GM18505 (cell line): ENCODE data around the gene PLCL2.
"Not testable (repeated sequence)": the region's sequence is repeated elsewhere in the genome, so short reads cannot be mapped to it uniquely, and the experiment has no call there.

Source experiments
- ATAC-seq: cut with Tn5 transposase; IDR thresholded peaks from one replicate; pipeline ENCODE4 v1.9.1; 2021; ENCODE audit not compliant: unreplicated experiment
- POLR2A ChIP-seq: IDR thresholded peaks from 4 replicates; pipeline ENCODE4 v1.6.1; 2011; ENCODE audit warnings: borderline replicate concordance; ENCODE audit not compliant: insufficient read depth, insufficient read length; ENCODE audit errors: extremely low read depth

PLCL2 gene

GRCh38 chr3:17078926-17079465, 194.2 kb downstream of the PLCL2 start:
- no peak for ATAC-seq
- TF ChIP-seq POLR2A: no peak

DNA sequence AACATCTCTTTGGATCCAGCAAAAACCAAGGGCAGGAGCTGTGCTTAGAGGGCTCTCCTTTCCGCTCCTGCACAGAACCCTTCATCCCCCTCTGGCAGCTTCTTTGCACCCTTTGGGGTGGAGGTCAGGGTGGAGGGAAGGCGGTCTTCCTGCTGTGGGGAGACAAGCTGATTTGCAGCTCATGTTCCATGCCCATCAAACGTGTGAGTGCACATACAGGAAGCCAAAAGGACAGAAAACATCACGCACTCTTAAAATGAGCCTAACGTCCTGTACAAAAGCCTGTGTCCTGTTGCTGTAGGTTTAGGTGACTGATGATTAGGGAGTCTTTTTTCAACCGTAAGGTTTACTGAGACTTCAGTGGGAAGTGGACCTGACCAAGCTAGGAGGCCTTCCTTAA, 195.2 kb downstream of the PLCL2 start:
- no peak for ATAC-seq
- TF ChIP-seq POLR2A: no peak

DNA sequence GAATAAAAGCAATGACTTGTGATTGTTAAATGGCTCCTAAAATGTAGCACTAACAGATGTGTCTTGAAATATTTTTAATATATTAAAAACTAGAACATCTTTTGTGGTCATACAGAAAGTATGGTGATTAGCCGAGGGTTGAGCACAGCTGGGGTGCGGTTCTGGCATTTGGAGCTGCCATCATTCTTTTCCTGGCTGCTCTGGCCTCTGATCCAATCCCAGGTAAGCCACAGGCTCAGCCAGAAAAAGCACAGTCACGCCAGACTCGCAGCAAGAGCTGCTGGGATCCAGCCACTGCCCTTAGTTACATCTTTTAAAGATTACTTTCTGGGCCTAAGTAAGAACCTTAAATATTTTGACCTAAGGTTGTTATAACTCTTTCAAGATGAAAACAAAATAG, 196.8 kb downstream of the PLCL2 start:
- TF ChIP-seq POLR2A: no peak
- ATAC-seq: no peak

DNA sequence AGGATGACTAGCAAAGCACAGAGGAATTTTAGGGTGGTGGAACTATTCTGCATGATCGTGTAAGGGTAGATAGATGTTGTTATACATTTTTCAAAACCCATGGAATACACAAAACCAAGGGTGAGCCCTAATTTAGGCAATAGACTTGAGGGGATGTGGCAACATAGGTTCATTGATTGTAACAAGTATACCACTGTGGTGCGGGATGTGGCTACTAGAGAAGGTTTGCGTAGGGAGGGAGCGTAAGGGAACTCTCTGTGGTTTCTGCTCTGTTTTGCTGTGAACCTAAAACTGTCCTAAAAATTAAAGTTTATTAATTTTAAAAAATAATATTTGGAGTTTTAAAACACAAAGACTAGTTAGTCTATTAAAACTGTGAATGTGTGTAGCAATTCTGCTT, 202.8 kb downstream of the PLCL2 start:
- ATAC-seq: no peak
- TF ChIP-seq POLR2A: no peak

DNA sequence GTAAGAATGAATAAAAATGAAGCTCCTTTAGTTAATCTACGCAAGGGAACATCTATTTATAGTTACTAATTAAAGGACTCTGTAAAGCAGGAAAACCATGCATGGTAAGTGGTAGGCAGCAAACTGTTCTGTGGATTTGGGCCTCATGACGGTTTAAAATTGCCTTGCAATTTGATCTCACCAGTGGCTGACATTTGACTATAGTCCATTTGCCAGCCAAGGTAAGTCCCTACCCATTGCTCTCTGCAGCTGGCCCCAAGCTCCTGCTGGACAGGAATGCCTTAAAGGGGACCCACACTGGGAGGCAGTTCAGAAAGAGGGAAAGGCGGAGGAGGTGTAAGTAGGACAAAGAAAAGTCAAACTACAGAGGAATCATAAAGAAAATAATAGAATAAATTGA, 203.3 kb downstream of the PLCL2 start:
- no peak for TF ChIP-seq POLR2A
- no peak for ATAC-seq

- ATAC-seq: no peak
- no peak for TF ChIP-seq POLR2A
Measured at GRCh38 chr3:17088602-17089313, 204.0 kb downstream of the PLCL2 start.

DNA sequence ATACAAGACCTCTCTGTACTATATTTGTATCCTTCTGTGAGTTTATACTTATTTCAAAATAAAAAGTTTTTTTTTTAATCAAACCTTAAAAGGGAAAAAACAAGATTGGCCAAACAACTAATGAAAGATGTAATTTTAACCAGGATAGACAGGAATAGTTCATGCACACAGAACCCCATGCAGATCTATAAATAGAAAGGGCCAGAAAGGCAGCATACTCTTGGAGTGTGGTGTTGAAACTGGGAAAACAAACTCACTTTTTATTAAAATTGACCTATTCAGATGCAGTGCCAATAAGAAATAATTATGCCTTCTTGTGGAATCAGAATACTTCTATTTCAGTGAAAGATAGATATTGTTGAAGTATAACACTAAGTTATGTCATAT, 204.6 kb downstream of the PLCL2 start:
- TF ChIP-seq POLR2A: no peak
- no peak for ATAC-seq

DNA sequence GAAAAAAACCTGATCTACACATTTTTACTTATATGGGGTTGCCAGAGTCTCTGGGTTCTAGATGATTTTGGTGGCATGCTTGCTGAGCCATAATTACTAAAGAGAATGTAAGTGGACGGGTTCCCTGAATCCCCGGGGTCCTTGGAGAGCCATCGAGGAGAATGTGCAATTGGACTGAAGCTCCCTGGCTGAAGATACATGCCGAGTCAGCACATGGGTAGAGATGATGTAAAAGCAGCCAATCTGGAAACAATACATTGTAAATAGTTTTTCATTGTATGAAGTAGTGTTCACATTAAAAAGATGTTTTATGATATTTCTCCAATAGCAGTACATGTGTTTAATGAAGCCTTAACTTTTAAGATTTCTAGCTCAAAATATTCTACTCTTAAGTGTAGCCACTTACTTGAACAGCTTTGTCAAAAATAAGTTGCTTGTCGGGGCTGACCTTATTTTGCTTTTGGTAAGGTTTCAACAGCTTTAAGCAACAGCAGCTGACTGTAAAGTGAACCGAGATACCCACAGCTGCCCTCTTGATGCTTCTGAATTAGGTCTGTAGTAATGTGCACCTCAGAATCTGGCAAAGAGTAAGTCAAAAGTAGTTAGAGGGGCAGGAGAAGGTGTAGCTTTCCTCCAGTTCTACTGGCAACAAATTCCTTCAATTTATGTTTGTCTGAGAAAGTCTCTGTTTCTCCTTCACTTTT, 205.7 kb downstream of the PLCL2 start:
- TF ChIP-seq POLR2A: no peak
- no peak for ATAC-seq

DNA sequence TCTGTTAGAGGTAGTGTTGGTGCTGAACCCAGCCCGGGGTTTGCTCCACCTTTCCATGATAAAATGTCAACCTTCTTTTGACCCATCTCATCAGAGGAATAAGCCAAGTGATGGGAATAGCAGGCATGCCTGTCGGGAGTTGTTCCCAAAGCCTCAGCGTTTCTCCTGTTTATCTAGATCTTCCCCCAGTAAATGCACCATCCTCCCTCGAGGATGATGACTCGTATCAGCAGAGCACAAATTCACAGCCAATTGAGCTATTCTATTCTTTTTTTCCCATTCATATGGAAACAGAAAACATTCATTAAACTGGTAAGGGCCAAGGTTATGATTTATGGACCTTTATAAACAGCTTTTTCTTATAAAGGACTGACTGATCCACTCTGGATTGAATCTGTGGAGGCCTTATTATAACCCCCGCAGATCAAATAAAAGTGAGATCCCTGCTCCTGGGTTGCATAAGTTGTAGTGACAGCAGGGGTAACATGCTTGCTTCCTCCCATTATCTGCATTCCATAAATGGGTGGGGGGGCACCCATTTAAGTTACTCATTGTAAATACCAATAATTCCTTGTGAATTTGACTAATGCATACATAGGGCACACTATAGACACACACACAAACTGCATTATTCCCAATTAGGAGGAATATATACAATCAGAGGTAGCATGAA, 207.3 kb downstream of the PLCL2 start:
- ATAC-seq: no peak
- TF ChIP-seq POLR2A: no peak

- no peak for TF ChIP-seq POLR2A
- no peak for ATAC-seq
Measured at GRCh38 chr3:17092583-17092933, 207.8 kb downstream of the PLCL2 start.

DNA sequence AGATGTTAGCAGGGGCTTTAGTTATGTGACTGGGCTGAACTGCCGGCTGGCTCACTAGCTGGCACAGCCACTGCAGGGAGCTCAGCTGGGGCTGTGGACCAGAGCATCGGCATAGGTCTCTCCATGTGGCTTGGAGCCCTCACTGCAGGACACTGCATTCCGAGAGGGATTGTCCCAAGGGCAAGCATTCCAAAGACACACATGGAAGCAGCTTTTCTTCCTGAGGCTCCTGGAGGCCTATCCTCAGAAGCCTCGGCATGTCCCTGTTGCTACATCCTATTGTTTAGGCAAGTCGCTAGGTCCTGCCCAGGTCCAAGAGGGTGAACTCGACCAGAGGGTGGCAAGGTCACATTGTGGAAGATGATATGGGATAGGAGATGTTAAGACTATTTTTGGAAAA, 209.8 kb downstream of the PLCL2 start:
- no peak for TF ChIP-seq POLR2A
- no peak for ATAC-seq

DNA sequence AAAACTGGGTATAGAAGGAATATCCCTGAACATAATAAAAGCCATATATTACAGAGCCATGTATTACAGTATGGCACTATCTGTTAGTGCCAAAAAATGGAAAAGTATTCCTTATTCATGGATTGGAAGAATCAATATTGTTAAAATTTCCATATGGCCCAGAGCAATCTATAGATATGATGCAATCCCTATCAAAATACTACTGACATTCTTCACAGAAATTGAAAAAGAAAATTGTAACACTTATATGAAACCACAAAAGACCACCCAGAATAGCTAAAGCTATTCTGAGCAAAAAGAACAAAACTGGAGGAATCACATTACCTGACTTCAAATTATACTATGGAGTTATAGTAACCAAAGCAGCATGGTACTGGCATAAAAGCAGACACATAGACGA, 218.8 kb downstream of the PLCL2 start:
- no peak for TF ChIP-seq POLR2A

GRCh38 chr3:17106801-17107200, 222.0 kb downstream of the PLCL2 start:
- not testable (repeated sequence) for ATAC-seq

More for the DNA sequence above, 218.8 kb downstream of the PLCL2 start:
- no peak for ATAC-seq
